ENCODE results near the gene SMURF2.

DNA sequence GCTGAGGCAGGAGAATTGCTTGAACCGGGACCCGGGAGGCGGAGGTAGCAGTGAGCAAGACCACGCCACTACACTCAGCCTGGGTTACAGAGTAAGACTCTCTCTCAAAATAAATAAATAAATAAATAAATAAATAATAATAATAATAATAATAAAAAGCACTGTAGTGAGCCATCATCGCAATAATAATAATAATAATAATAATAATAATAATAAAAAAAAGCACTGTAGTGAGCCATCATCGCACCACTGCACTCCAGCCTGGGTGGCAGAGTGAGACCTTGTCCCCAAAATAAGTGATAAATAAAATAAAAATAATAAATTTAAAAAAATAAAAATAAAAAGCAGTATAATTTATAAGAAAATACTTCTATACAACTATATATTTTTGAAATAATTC lies 40.3 kb downstream of the SMURF2 start:
- no peak for TF ChIP-seq GLIS3 (CRISPR knock-in tag; IDR thresholded peaks at IDR 0.05)
- TF ChIP-seq, protein P1, sequence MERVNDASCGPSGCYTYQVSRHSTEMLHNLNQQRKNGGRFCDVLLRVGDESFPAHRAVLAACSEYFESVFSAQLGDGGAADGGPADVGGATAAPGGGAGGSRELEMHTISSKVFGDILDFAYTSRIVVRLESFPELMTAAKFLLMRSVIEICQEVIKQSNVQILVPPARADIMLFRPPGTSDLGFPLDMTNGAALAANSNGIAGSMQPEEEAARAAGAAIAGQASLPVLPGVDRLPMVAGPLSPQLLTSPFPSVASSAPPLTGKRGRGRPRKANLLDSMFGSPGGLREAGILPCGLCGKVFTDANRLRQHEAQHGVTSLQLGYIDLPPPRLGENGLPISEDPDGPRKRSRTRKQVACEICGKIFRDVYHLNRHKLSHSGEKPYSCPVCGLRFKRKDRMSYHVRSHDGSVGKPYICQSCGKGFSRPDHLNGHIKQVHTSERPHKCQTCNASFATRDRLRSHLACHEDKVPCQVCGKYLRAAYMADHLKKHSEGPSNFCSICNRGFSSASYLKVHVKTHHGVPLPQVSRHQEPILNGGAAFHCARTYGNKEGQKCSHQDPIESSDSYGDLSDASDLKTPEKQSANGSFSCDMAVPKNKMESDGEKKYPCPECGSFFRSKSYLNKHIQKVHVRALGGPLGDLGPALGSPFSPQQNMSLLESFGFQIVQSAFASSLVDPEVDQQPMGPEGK (CRISPR knock-in tag; IDR thresholded peaks at IDR 0.05; ENCODE audit: borderline replicate concordance): no peak
